NCI-H774 (cell line): ENCODE results near the gene SMAD1.

Source experiments
- DNase-seq: peaks from one replicate; lab custom pipeline; 2025; lab: John Stamatoyannopoulos, UW

The SMAD1 gene

DNA sequence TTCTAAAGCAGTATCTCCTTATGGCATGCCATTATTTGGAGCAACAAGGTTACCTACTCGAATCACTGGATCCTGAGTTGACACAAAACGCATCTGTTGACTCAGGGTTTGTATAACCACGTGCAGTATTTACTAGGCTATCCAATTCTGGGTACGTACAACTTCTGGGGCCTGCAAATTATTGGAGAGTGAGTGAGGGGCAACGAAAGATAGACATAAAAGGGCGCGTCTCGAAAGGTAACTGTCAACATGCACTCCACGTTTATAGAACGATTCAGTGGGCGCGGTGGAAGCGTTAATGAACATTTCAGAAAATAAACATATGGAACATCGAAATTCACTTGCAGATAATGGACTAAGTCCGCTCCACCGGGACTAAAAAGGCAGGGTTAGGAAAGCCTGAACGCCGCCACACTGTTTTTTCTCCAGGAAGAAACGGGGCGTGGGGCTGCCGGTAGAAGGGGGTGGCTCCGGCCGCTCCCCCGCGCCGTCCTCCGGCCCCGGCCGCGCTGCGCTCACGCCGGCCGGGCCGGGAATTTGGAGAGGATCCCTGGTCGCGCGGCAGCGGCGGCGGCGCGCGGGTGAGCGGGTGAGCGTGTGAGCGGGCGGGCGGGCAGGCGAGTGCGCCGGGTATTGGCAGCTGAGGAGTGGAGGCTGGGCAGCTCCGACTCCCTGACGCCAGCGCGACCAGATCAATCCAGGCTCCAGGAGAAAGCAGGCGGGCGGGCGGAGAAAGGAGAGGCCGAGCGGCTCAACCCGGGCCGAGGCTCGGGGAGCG lies at the start of gene SMAD1:
Gene SMAD1, plus strand, starts transcription at position 690 of the 778 bp plus-strand sequence. CDS start 32,761 bp downstream, outside the sequence.
- peak; percentile 12 for DNase-seq

- no peak for DNase-seq
Measured at GRCh38 chr4:145433684-145434083, 48.0 kb upstream of the SMAD1 start.

GRCh38 chr4:145435646-145436045 lies 46.0 kb upstream of the SMAD1 start:
- DNase-seq = no peak

- no peak for DNase-seq
Measured at GRCh38 chr4:145436114-145436513, 45.5 kb upstream of the SMAD1 start.

DNA sequence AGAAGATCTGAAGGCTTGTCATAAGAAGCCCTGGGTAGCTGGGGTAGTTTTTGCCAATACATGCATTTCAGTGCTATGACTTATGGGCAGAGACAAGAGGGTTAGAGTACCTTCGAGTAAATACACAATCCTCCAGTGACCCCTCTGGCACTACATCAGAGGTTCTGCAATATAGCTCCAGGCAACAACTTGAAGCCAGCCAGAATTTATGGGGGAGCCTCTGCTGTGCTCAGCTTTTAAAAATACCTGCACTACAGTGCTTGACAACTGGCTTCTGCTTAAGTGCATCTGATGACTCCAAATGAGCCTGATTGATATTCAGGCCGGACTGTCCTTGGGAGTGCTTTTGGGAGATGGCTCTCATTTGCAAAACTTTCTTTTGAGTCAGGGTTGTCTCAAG lies 44.9 kb upstream of the SMAD1 start:
- DNase-seq = no peak

DNA sequence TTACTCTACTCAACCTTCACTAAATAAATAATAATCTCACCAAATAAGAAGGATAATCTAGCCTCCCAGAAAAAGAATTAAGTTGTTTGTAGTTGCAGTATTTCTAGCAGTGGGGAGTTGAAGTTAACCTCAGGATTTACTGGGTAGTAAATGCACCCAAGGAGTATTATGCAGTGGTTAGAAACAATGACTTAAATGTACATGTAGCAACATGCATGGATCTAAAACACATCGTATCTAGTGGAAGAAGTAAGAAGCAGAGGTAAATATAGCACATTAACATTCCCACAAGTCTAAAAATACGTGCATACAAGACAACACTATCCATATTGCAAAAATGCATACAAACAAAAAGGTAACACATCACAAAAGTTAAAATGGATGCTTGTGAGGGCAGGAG lies 44.2 kb upstream of the SMAD1 start:
- DNase-seq = no peak

GRCh38 chr4:145438298-145438697 lies 43.4 kb upstream of the SMAD1 start:
- DNase-seq = no peak

GRCh38 chr4:145440292-145441007 lies 41.2 kb upstream of the SMAD1 start:
- DNase-seq = no peak

GRCh38 chr4:145446184-145446583 lies 35.5 kb upstream of the SMAD1 start:
- DNase-seq = no peak

GRCh38 chr4:145451895-145452294 lies 29.8 kb upstream of the SMAD1 start:
- no peak for DNase-seq

- DNase-seq = no peak
Measured at GRCh38 chr4:145452447-145453162, 29.0 kb upstream of the SMAD1 start.

- no peak for DNase-seq
Measured at GRCh38 chr4:145453163-145453520, 28.5 kb upstream of the SMAD1 start.

DNA sequence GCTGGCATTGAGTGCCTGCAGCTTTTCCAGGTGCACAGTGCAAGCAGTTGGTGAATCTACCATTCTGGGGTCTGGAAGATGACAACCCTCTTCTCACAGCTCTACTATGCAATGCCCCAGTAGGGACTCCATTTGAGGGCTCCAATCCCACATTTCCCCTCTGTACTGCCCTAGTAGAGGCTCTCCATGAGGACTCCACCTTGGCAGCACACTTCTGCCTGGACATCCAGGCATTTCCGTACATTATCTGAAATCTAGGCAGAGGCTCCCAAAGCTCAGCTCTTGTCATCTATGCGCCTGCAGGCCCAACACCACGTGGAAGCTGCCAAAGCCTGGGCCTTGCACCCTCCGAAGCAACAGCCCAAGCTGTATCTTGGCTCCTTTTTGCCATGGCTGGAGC lies 8.4 kb upstream of the SMAD1 start:
- DNase-seq = no peak

GRCh38 chr4:145480257-145480656 lies 1.4 kb upstream of the SMAD1 start:
- DNase-seq = no peak

DNA sequence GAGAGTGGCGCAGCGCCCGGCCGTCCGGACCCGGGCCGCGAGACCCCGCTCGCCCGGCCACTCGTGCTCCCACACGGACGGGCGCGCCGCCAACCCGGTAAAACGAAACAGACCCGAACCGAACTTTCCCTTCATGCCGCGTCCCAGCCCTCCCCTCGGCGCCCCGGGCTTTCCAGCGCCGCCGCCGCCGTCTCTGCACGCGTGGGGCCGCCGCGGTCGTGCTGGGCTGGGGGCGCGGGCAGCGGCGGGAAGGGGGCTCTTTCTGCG lies 222 bp downstream of the SMAD1 start:
- DNase-seq = no peak

DNA sequence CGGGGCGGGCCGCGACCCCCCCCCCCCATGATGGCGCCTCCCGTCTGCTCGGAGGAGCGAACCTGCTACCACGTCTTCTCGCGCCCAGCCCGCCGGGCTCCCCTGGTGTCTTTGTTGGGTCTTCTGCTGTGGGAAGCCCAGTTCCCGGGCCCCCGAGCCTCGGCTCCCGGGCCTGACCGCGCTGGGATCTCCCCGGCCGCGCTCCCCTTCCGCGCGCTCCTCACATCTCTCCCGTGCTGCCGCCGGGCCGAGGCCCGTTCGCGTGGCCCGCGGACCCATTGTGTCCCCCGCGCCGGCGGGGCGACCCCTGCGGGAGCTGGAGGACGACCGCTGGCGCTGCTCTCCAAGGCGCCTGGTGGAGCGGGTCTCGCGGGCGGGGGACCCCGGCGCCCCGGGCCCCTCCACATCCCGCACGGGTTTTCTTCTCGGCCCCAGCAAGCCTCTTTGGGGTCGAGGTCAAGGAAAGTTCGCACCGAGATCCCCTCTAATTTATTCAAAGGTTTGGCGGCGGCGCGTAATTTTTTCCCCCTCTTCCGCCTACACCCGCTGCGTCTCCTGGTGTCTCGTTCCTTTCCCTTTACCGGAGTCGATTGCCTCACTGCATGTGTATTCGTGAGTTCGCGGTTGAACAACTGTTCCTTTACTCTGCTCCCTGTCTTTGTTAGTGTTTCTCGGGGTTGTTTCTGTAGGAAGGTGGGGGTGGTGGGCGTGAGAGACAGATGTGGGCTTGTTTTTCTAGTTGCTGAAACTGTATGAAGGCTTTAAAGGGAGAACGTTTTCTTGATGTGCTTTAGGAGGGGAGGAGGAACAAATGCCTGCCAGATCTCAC lies 770 bp downstream of the SMAD1 start:
- DNase-seq = peak; percentile 16

GRCh38 chr4:145483514-145483913 lies 1.9 kb downstream of the SMAD1 start:
- no peak for DNase-seq

DNA sequence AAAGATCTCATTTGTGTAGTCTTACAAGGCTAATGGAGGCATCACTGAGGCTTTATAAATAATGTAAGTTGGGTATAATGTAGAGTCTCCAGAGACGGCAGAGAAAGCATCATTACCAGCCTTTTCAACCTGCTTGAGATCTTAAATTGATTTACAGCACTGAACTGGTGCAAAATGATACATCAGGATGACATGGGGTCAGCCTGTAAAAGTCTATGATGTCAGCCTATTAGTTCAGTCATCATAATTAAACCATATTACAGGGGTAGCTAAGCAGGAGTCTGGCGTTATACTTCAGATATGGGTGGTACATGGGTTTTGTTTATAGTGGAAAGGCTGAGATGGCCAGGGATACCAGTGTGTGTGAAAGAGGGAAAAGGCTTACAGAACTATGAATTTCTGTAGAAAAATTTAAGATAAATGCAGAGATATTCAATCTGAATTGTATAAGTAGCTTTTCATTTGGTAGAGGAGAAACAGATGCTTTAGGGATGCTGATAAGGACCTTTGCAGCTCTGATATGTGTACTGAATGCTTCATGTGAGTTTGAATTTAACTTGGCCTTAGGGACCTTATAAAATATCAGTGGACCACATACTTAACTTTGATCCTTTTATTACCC lies 2.7 kb downstream of the SMAD1 start:
- no peak for DNase-seq

- no peak for DNase-seq
Measured at GRCh38 chr4:145485120-145485519, 3.5 kb downstream of the SMAD1 start.

- DNase-seq = no peak
Measured at GRCh38 chr4:145486603-145487002, 5.0 kb downstream of the SMAD1 start.

DNA sequence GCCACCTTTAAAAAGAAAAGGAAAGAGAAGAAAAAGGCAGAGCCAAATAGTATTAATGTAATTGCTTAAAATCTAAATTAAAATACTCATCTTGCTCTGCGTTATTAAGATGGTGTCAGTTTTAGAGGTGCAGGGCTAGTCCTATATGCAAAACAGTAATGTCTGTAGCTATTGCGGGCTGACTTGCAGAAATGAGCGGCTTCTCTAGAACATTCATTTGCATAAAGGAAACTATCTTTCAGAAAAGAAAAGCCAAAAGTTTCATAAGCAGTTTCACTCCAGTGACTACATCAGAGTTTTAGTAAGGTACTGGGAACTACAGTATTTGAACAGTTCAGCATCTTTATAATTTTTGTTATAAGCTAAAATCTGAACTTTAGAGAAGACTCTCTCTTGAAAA lies 6.0 kb downstream of the SMAD1 start:
- DNase-seq = no peak

DNA sequence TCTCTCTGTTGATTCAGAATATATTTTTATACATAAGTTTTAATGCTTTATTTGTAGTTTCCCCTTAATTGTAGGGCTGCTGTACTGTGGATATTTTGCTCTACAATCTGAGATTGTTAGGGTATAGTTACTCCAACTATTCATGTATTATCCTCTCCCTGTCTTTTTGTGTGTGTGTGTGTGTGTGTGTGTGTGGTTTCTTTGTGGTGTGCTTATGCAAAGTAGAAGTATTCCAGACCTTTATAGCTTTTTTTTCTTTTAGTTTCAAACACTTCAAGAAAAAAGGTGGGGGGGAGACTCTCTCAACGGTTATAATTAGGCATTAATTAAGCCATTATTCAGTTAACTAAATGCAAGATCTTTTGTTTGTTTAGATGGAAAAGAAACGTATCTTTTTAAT lies 6.7 kb downstream of the SMAD1 start:
- DNase-seq = no peak
